ENCODE results near the gene PRSS21. TPM values are rescaled to one million over a fixed set of nuclear protein-coding genes. Genes with fewer than 3 reads are reported as not detected.

The PRSS21 gene
- total and polyA plus RNA-seq, 10 of the 15 experiments (the other 5 are each of a cell fraction or from before 2014, with no cell fraction given), result 5.3 to 73.4 (median 40.1) TPM; not detected in 1

- Histone ChIP-seq H3K9ac (ENCODE audit: control insufficient read depth, insufficient read depth, low read length) (peak overlapping the region; percentile 75), H3K4me1 (ENCODE audit: control insufficient read depth, insufficient read depth, low read length) (0 out of 2 replicates have a peak, but pooled peaks cover 4% of the 10 kb centered on the region), H3K9me3 (replicated peaks; ENCODE audit: control insufficient read depth, insufficient read depth, low read length) (no peaks in the 10 kb centered on the region), H2AFZ (ENCODE audit: control insufficient read depth, low read depth, low read length) (no peak overlapping the region), H3K79me2 (ENCODE audit: control insufficient read depth, insufficient read depth, low read length) (peaks cover 30% of the 10 kb centered on the region), H4K20me1 (ENCODE audit: control insufficient read depth, insufficient read depth) (no peaks in the 10 kb centered on the region), H3K27me3 (replicated peaks in 1 of 2; ENCODE audit: control insufficient read depth in 2 of 2, insufficient read depth in 2 of 2, low read length in 1 of 2) (no peaks in the 10 kb centered on the region), H3K36me3 (ENCODE audit: control insufficient read depth in 2 of 2, insufficient read depth in 2 of 2, low read length in 1 of 2) (peaks cover 5 to 10% of the 10 kb centered on the region in 2 experiments; a peak in 3 of 4 replicates), H3K4me3 (peak overlapping the region; percentile 89), H3K27ac (ENCODE audit: control insufficient read depth, insufficient read depth) (peak overlapping the region; percentile 70; the same call in 1 of the 2 replicates), H3K4me2 (ENCODE audit: control insufficient read depth, insufficient read depth) (peak overlapping the region; percentile 67)
- no peak for ATAC-seq
- BruUV-seq (replicated peaks), result TSS peak; percentile 54
- 54% methylated on average over 11 of the region's 11 CpGs for WGBS (ENCODE audit: insufficient coverage, insufficient replicate concordance, low lambda C conversion rate, missing lambda C conversion rate)
- ChIA-PET POLR2A (interaction anchor here (0.8 to 3.9 kb wide), 3 partner anchors 9 to 25 kb away, joined by 4 to 27 read pairs (median 8); partner anchors contain the start of gene SRRM2), CTCF (interaction anchor here (0.9 kb wide), 1 partner anchor 92 kb away, joined by 4 read pairs; no protein-coding TSS in a partner anchor), RAD21 (ENCODE audit: unreplicated experiment) (interaction anchor here (1.3 kb wide), 1 partner anchor 22 kb away, joined by 4 read pairs; no protein-coding TSS in a partner anchor), SMC1A (ENCODE audit: uncharacterized antibody, unreplicated experiment) (interaction anchor here (1.9 kb wide), 1 partner anchor 24 kb away, joined by 4 read pairs; the partner anchor contains the start of gene SRRM2)
- intact Hi-C loops (cut with micrococcal nuclease; ENCODE audit: unreplicated experiment) (loop anchor here (2.0 kb wide), 1 partner anchor 23 kb away; the partner anchor contains the start of gene SRRM2), in situ Hi-C loops (cut with MboI) (no loop called here)
- FAIRE-seq, result peak; percentile 56
- TF ChIP-seq ZNF24 (IDR thresholded peaks at IDR 0.05) (no peak), IKZF2 (IDR thresholded peaks at IDR 0.05) (no peak), ZBED1 (IDR thresholded peaks at IDR 0.05; ENCODE audit: borderline replicate concordance) (no peak), SMAD5 (IDR thresholded peaks at IDR 0.05; ENCODE audit: low read depth) (no peak), TBL1XR1 (IDR thresholded peaks at IDR 0.05; ENCODE audit: low read depth, low read length) (no peak), NRF1 (conservative IDR thresholded peaks at IDR 0.05; ENCODE audit: low read depth, low read length) (no peak), ZSCAN29 (IDR thresholded peaks at IDR 0.05) (no peak), NBN (IDR thresholded peaks at IDR 0.05) (no peak), TCF12 (IDR thresholded peaks at IDR 0.05; ENCODE audit: low read depth, low read length) (no peak)
- DNase-seq (ENCODE audit: low read depth, low spot score), result no peak
Measured at GRCh38 chr16:2775765-2776499, 41.1 kb upstream of the PRSS21 start.

Data from GM12878 (cell line).